Measurements from ENCODE around the gene COL24A1.
A peak's percentile ranks its signal among the peaks of the same experiment; 100 is the strongest.
"Not testable (repeated sequence)": the region's sequence is repeated elsewhere in the genome, so short reads cannot be mapped to it uniquely, and the experiment has no call there.

Gene COL24A1

DNA sequence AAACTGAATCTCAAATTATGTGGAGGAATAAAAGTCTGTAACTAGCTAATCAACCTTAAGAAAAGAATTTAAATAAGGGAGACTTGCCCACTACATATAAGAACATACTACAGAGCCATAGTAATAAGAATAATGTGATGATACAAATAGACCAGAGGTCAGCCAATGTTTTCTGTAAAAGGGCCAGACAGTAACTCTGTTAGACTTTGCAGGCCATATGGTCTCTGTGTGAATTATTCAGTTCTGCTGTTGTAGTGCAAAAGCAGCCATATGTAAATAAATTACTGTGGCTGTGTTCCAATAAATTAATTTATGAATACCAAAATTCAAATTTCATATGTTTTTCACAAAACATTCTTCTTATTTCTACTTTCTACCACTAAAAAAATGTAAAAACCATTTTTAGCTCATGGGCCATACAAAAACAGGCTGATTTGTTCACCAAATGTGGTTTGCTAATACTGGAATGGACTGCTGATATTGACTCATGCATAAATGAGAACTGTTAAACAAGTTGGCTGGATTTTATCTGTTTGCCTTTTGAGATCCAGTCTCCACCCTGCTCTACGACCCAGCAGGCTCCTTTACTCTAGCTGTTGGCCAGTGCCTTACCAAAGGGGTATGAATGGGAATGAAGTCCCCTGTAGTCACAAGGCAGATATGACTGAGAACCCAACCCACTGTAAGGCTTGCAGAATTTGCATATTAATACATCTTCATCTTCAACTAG is 350.2 kb downstream of the COL24A1 start:
- no peak for DNase-seq (ENCODE audit: low read depth in 2 of 2)

DNA sequence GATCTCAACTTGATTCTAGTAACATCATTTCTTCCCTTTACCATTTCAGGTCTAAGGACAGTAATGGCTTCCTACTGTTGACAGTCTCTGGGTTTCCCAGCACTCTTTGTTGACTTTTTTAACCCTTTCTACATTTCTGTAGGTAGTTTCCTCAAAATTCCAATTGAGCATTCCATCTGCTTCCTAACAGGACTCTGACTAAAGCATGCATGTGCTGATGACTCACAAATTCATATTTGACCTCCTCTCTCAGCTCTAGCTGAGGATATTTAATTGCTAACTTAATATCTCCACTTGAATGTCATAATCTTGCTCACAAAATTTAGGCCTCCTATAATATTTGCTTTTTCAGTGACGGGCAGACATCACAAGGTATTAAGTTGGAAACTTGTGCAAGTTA is 355.1 kb downstream of the COL24A1 start:
- no peak for DNase-seq (ENCODE audit: low read depth in 2 of 2)

DNA sequence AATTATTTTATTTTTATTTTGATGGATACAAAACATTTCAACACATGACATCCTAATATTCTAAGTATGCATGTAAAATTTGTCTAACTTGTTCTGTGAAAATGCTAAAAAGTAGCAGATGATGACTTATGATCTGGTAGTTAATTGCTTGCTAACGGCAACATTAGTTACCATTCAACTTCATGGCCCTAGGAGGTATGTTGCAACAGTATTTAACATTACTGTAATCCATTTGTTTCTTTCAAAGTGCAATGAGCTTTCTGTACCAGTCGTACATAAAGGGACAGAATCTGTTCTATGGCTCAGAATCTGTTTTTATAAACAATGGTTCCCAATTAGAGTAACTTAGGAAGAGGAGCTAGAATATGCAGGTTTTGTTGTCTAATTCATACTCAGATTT is 356.8 kb downstream of the COL24A1 start:
- DNase-seq (ENCODE audit: low read depth in 2 of 2), result no peak

DNA sequence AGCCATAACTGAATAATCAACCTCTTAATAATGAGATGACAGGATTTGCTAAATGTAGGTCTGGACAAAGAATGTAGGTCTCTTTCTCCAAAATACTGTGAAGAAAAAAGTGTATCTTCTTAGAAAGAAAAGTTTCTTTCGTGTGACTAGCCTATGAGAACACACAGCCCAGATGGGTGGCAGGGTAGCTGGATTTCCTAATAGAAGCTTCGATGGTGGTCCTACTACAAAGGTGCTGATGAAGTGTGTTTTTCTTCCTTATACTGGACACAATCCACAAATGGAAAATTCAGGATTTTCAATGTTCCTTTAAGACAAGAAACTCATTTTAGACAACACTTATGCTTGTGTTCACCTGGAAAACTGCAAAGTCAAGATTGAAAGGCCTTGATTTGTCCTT is 358.2 kb downstream of the COL24A1 start:
- DNase-seq (ENCODE audit: low read depth in 2 of 2), result no peak

DNA sequence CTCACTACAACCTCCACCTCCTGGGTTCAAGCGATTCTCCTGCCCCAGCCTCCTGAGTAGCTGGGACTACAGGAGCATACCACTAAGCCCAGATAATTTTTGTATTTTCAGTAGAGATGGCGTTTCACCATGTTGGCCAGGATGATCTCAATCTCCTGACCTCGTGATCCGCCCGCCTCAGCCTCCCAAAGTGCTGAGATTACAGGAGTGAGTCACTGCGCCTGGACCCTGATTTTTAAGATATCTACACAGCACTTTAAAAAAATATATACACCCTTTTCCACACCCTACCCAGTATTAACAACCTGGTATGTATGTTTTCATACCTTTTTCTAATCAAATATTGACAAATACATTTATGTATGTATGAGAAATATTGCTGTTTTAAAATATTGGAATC is 379.6 kb downstream of the COL24A1 start:
- not testable (repeated sequence) for DNase-seq (ENCODE audit: low read depth in 2 of 2)

DNA sequence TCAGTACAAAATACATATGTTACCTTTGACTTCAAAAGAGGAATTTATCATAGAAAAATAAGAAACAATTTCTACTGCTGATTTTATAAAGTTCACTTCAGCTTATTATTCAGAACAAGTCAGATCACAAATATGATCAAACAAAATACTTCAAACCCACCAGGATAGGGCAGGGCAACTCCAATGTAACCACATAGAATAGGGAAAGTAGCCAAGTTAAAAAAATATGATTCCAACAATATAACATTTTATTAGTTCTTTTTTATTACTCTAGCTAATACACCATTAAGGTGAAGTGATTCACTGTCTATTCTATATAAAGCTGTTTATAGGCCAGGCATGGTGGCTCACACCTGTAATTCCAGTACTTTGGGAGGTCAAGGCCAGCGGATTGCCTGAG is 393.8 kb downstream of the COL24A1 start:
- no peak for DNase-seq (ENCODE audit: low read depth in 2 of 2)

DNA sequence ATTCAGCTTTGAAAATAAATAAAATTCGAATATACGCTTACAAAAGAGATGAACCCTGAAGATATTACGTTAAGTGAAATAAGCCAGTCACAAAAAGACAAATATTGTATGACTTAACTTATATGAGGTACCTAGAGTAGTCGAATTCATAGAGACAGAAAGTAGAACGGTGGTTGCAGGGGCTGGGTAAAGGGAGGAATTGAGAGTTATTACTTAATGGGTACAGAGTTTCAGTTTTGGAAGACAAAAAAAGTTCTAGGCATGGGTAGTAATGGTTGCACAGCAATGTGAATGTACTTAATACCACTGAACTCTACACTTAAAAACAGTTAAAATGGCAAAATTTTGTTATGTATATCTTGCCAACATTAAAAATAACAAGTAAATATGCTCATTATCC is 399.7 kb downstream of the COL24A1 start:
- DNase-seq (ENCODE audit: low read depth in 2 of 2), result no peak

DNA sequence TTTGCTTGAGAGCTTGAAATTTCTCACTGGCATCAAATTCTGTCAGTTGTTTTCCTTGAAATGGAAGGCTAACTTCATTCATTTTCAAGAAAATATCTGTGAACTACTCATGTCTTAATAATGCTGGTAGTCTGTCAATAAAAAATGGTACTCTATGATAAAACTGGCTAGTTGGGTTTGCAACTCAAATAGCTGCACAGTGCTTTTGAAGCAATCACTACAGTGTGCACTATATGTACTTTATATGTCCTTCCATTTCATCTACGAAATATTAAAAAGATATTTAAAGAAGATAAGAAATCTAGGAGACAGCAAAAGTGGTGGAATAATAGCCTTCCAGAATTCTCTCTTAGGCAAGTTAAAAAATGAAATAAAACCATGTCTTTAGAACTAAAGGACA is 408.5 kb downstream of the COL24A1 start:
- DNase-seq (ENCODE audit: low read depth in 2 of 2), result no peak

DNA sequence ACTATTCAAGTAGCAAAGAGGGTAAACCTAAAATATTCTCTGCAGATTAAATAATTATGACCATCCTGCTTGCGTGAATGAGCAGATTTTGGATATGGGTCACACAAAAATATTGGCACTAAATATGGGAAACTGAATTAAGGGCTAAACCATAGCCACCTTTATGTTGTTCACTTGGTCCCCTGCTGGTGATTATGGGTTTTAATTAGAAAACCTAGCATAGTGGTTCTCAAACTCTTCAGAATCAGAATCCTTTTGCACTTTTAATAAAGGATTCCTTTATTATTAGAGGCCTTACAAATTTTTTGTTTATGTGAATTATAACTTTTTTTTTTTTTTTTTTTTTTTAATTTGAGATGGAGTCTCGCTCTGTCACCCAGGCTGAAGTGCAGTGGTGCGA is 409.8 kb downstream of the COL24A1 start:
- DNase-seq (ENCODE audit: low read depth in 2 of 2), result no peak

DNA sequence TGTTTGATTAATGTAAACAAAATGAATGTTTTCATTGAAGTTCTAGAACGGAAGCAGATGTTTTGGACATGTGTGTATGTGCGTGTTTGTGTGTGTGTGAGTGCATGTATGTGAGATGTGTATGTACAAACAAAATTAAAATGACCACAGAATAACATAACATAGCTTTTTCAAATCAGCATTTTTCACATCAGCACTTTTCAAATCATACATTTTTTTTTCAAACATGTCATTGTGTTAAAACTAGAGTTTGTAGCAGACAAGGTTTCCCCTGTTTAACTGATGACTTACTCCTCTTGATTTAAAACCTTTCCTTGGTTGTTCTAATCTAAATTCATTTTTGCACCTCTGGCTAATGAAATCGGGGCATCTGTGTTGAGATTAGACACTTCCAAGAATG is 412.8 kb downstream of the COL24A1 start:
- no peak for DNase-seq (ENCODE audit: low read depth in 2 of 2)

DNA sequence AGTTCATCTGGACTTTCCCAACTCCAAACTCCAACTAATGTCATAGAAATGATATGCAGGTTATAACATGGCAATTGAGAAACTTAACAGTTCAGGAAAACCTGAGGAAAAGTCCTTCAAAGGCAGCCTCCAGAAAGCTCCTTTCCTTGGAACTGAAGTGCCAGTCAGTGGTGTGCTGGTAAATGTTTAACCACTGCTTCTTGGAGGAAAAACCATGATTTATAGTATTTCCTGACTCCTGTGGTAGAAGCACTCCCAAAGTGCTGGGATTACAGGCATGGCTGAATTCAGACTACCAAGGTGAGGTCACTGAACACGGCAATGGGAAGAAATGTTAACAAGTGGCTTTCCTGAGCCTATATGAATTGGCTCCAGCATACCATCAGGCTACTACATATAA is 421.6 kb downstream of the COL24A1 start:
- DNase-seq (ENCODE audit: low read depth in 2 of 2), result no peak

DNA sequence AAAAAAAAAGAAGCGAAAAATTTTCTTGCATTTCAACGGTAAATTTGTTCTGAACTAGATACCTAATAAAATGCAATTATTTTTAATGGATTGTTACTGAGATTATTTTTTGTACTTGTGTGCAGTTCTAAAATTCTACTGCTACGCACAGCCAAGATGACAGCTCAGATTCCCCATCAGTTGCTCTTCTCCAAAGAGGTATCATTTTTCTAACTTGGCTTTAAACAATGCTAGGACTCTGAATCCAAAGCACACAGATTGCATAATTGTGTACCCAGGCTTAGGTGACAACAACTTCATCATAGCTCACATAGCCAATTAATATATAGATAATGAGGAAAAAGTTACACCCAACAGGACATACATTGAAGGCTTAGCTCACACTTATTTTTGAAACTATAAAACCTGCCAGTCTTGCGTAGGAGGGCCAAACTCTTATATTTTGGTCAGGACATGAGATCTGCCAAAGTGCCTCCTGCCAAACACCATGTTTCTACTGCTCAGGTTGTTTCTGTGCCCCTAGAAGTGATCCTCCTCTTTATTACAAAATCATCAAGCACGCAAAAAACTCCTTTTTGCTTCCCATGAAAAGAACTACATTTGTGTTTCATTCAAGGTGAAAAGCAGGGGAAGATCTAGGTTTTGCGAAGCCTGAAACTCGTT is 437.8 kb downstream of the COL24A1 start:
- no peak for DNase-seq (ENCODE audit: low read depth in 2 of 2)

DNA sequence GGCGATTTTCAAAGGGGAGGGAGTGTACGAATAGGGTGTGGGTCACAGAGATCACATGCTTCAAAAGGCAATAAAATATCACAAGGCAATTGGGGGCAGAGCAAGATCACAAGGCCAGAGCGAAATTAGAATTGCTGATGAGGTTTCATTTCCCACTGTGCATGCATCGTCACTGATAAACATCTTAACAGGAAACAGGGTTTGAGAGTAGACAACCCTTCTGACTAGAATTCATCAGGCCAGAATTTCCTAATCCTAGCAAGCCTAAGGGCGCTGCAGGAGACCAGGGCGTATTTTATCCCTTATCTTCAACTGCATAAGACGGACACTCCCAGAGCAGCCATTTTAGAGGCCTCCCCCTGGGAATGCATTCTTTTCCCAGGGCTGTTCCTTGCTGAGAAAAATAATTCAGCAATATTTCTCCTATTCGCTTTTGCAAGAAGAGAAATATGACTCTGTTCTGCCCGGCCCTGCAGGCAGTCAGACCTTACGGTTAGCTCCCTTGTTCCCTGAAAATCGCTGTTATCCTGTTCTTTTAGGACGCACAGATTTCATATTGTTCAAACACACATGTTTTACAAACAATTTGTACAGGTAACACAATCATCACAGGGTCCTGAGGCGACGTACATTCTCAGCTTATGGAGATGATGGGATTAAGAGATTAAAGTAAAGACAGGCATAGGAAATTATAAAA is 442.0 kb downstream of the COL24A1 start:
- DNase-seq (ENCODE audit: low read depth in 2 of 2), result not testable (repeated sequence)

DNA sequence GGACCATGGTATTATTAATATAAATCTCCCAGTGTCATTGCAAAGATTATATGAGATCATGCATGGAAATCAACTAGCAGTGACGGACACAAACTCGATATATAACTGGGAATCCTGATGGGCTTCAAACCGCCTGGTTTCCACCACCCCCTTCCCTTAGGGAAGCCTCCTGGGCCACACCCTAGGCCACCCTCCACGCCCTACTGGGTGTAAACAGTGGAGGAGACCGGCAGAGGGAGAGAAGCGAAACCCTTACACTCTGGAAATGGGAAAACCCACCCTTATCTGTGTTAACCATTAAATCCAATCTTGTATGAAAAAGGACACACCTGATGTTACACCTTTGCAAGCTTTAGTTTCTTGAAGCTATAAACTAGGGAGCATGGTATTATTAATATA is 447.7 kb downstream of the COL24A1 start:
- no peak for DNase-seq (ENCODE audit: low read depth in 2 of 2)

DNA sequence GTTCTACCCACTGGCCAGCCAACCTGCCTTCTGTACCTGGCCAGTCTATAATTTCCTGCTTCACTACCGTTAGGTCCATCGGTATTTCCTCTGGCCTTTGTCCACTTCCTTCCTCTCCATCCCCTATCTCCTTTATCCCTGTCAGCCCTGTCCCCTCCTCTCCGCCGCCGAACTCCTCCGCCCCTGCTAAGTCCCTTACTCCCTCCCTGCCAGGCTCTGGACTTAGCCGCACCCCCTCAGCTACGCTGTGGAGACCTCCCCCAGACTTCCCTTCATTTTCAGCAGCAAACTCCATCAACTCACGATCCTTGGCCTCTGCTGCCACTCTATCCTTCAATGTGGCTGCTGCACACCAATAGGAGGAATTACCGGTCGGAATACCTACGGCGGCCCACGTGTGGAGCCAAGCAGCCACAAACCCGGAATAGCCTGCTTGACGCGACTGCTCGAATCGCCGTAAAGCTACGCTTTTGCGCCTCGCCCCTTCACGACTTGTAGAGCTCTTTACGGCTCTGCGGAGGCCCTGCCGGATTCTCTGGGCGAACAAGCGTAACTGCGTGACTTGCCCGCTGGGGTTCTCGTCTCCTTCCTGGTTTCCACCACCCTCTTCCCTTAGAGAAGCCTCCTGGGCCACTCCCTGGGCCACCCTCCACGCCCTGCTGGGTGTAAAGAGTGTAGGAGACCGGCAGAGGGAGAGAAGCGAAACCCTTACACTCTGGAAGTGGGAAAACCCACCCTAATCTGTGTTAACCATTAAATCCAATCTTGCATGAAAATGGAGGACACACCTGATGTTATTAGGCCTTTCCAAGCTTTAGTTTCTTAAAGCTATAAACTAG is 448.4 kb downstream of the COL24A1 start, which contains the start of gene ZNHIT6:
TSS of gene ZNHIT6 (minus strand) at position 444 of the 839 bp plus-strand sequence. CDS start at position 295, 149 bp downstream.
- peak; percentile 75 to 84 for DNase-seq (ENCODE audit: low read depth in 2 of 2)

DNA sequence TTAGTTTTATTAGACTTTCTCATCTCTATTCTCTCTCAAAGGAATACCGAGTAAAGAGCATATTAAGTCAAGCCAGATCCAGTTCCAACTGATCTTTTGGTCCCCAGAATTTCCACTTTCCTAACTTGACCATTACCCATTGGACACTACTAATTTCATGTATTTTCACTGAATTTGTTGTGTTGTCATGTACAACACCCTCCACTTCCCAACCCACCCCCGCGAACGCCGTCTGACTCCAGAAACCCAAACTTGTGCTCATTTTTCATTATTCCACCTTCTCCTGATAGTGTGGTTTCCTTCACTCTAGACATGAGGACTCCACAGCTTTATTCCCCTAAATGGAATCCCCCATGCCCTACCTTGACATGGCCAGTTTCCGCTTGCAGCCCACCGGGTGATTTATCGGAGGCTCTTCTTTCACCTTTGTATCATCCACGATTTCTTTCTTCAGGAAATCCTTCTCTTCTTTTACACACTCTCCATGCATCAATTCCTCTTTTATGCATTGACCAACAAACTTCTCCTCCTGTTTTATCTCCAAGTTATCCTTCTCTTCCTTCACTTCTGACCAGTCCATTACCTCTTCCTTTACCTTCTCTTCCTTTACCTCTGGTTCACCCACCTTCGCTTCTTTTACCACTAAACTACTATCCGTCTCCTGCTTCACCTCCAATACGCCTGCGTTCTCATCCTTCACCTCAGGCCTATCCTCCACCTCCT is 449.1 kb downstream of the COL24A1 start:
- no peak for DNase-seq (ENCODE audit: low read depth in 2 of 2)

DNA sequence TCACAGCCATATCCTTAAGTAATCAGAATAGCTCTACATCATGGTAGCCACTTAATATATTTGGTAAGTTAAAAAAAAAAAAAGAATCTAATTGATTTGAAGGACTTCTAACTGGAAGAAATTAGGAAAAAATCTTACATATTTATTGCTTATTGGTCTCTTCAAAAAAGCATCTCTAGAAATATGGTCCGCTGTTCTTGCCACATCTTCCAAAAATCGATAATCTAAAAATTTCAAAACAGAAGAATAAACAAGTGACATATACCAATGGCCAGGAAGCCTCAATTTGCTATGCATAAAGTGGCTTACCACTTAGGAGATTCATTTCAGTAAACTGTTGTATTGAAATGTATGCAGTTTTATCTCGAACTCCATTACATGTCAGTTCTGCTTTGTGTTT is 450.6 kb downstream of the COL24A1 start:
- DNase-seq (ENCODE audit: low read depth in 2 of 2), result no peak

DNA sequence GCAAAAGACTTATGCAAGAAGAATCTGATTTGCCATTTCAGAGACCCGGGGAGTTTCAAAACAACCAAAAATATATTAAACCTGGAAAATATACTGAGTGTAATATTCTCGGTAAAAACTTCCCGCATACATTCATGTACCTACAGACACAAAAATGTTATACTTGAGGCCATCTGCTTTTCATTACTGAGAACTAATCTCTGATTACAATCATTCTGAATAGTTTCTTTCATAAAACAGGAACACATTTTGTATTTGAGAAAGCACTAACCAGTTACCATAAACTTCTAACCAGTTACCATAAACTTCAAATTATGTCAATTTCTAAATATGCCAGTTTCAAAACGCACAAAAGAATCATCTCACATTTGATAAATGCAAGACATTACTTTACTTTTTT is 456.1 kb downstream of the COL24A1 start:
- DNase-seq (ENCODE audit: low read depth in 2 of 2), result no peak

DNA sequence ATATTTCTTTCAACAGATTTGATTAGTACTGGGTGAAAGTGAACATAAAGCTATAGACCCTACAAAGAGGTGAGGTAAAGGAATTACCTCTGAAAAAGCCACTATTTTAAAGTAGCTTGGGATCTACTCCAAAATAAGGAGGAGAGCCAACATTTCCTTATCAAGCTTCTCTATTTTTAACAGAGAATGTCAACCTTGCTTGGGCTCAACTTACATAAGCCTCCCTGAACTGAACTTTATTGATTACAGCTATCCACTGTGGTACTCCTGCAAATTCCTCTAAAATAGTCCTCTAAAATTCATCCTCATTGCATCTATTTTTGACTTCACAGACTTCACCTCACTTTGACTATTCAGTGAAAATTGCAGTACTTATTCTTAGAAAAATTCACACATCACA is 458.7 kb downstream of the COL24A1 start:
- no peak for DNase-seq (ENCODE audit: low read depth in 2 of 2)

DNA sequence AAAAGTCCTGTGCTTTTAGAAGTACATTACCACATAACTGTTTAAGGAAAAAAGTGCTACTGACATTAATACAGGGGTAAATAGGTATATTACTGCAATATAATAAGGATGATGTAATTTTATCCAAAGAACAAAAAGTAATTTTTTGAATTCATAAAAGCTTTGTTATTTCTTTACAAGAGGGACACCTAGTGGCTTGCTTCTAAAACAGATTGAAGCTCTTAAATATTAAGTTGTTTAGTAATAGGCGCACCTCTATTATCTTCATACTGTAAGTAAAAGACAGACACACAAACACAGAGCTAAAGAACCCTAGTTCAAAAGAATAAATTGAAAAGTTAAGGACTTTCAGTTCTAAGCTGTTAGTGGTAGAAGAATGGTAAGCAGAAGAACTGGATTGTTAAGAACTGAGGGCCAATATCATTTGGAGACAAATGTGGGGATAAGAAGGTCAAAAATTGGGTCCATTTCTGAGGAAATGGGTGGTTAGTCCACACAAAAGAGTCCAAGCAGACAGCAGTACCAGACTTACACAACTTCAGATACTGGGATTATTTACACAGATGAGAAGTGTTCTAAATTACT is 463.8 kb downstream of the COL24A1 start:
- DNase-seq (ENCODE audit: low read depth in 2 of 2), result no peak

Data from stimulated activated CD8-positive, alpha-beta memory T cell treated with anti-CD3 and anti-CD28 coated beads, Interleukin-15, amount 100 ng/mL, for 48 hours (primary cell).